Astrocyte of the cerebellum (primary cell): Measurements from ENCODE around the gene PLAAT3.

Experiments
- DNase-seq: peaks from one replicate; pipeline ENCODE4 v3.0.0-alpha.2; 2011; ENCODE audit warnings: low read depth
- H3K4me3 ChIP-seq: 2 replicates; pipeline ENCODE4 v1.5.1; 2011; ENCODE audit warnings: mild to moderate bottlenecking, low read depth, low read length, moderate library complexity
- in situ Hi-C: cut with HindIII; loops from 2 replicates; pipeline ENCODE4 v1.10.0; 2017; ENCODE audit warnings: low sequenced_read_pairs
- TF ChIP-seq, protein P1 (sequence below): IDR thresholded peaks from 2 replicates; pipeline ENCODE4 v1.5.1; 2012; ENCODE audit warnings: low read length, low read depth, moderate library complexity, mild to moderate bottlenecking; ENCODE audit errors: missing control alignments

Gene PLAAT3

DNA sequence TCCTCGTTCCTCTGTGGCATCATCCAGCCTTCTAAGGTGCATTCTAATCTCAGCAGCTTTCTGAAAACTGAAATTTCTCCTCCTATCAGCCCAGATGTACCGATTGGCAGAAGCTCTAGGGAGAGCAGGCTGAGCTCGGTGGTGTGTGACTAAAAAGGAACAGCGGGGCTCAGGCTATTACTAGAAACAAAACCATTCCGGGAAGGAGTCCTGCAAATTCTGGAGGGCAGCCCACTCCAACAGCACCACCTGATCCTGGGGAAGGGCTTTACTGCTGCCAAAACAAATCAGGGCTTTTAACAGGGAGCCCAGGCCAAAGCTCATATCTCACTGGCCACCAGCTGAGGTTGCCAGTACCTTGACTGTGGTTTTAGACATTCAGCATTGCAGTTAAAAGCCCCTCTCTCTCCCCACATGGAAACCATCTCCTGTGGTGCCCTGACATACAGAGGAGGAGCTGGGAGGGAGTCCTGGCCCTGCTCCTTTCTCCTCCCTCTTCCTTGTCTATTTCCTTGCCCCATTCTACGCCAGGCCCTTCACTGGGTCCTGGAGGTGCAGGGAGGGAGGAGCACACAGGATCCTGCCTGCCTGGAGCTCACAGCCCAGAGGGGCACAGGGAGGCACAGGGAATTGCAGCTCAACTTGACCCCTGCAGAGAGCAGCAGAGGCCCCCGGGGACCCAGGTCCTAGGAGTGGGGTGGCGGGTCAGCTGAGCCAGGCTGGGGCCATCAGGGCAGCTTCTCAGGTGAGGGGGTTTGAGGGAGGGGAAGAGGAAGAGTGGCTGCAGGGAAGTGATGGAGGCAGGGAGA, 76.7 kb downstream of the PLAAT3 start:
- DNase-seq = peak; percentile 99
- TF ChIP-seq, protein P1, sequence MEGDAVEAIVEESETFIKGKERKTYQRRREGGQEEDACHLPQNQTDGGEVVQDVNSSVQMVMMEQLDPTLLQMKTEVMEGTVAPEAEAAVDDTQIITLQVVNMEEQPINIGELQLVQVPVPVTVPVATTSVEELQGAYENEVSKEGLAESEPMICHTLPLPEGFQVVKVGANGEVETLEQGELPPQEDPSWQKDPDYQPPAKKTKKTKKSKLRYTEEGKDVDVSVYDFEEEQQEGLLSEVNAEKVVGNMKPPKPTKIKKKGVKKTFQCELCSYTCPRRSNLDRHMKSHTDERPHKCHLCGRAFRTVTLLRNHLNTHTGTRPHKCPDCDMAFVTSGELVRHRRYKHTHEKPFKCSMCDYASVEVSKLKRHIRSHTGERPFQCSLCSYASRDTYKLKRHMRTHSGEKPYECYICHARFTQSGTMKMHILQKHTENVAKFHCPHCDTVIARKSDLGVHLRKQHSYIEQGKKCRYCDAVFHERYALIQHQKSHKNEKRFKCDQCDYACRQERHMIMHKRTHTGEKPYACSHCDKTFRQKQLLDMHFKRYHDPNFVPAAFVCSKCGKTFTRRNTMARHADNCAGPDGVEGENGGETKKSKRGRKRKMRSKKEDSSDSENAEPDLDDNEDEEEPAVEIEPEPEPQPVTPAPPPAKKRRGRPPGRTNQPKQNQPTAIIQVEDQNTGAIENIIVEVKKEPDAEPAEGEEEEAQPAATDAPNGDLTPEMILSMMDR = no peak
- in situ Hi-C loops = no loop called here
- peak overlapping the region; percentile 49 for H3K4me3 ChIP-seq

DNA sequence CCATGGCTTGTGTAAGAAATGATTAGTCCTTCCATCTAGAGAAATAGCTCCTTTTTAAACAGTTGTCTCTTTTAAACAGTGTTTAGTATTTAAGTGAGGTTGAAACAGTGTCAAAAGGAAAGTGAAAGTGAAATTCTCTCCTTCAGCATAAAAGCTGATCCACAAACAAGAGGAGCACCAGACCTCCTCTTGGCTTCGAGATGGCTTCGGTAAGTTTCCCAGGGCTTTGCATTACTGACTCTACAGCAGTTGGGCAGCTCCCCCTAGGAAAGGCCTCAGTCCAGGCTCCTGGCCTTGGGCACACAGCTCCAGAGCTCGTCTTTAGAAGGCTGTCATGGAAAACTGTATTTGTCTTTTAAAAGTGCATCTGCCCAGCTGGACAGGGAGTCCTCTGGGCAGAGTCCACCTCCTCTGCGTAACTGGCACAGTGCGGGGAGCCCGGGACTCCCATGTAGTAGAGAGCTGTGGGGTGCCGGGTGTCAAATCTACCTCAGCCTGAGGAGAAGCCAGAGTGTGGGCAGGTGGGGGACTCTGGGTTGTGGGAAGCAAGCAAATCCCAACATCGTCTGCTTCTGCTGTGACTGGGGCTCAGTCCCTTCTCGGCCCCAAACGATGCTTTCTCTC, 77.5 kb downstream of the PLAAT3 start, which contains the start of gene PLAAT4:
TSS of gene PLAAT4 (plus strand) at position 140 of the 624 bp plus-strand sequence. CDS start at position 201, 61 bp downstream.
- in situ Hi-C loops = no loop called here
- H3K4me3 ChIP-seq = peak within 1 kb of the TSS; percentile 49
- TF ChIP-seq, protein P1 = peak; percentile 34
- peak; percentile 72 for DNase-seq

DNA sequence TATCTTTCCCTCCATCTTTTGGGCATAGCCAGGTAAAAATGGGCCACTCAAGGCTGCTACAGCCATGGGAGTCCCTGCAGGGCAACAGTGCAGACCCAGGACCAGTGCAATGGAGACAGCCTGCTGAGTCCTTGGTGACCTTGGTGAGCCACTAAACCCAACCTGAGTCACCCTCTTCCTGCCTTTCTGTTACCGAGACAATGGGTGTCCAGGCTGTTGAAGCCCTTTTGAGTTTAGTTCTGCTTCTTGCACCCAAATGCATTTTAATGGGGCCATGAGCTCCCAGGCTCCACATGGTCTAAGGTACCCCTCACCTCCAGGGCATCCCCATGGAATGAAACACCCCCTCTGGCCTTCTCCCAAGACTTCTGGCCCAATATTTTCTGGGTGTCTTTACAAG, 78.5 kb downstream of the PLAAT3 start:
- TF ChIP-seq, protein P1 = no peak

DNA sequence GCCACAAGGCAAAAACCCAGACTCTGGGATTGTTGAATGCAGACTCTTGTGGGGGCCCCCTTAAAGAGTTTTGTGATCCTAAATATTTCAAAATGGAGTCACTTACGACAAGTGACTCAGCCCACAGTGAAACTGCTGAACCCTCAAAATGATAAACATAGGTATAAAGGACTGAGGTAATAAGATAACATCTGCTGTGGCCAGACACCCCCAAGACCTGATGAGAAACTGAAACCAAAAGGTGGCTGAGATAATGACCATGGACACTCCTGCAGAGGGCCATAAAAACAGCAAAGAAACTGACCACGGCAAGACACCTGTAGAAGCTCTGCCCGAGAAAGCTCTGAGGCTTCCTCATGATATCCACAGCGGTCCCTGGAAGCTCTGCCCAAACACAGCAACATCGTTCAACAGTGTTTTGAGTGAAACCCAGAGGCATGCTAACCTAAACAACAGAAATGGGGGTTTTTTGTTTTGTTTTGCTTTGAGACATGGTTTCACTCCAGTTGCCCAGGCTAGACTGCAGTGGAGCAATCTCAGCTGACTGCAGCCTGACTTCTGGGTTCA, 79.3 kb downstream of the PLAAT3 start:
- TF ChIP-seq, protein P1 = no peak
- in situ Hi-C loops = no loop called here
- DNase-seq = no peak
- no peak overlapping the region for H3K4me3 ChIP-seq

More for the DNA sequence above, 78.5 kb downstream of the PLAAT3 start:
- in situ Hi-C loops = no loop called here
- no peak for DNase-seq
- H3K4me3 ChIP-seq = no peak overlapping the region

DNA sequence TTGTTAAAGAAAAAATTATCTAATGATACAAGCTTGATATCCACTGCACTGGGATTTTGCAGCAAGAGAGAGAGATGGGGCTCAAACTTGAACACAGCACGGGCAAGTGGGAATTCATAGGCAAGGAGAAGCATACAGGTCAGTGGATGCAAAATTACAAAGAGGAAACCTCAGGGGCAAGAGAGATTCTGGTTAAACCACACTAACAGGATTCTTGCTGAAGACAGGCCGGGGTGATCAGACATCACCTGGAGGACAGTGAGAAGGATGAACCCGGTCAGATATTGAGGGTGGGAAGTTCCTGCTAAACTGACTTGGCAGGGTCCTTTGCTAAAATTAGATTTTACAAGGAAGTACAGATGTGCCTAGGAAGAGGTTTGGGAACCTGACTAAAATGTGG, 80.2 kb downstream of the PLAAT3 start:
- in situ Hi-C loops = no loop called here
- H3K4me3 ChIP-seq = no peak overlapping the region
- no peak for DNase-seq
- TF ChIP-seq, protein P1 = no peak

DNA sequence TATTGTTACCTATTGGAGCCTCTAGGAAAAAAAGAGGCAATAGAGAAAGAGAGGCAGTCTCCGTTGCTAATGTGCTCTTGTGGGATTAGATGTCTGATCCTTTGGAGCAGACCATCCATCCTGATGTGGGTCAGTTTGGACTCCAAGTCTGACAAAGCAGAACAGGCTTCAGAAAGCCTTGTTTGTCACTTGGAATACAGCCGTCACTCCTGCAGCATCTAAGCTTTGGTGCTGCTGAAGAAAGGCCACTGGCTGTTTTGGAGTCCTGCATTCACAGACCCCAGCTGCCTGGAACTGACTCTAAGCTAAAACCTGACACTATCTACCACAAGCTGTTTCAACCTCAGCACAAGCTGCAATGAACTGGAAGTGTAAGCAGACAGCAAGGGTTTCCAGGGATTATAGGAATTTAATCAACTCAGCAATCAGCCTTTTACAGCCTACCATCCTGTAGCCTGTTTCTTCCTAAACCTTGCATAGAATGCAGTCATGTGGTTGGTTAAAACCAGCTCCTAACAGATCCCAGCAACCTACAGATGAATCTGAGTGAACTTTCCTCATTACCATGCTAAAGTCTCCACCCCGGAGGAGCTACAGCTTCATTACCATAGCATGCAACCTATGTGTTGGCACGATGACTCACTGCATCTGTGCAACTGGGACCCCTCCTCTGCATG, 81.3 kb downstream of the PLAAT3 start:
- TF ChIP-seq, protein P1 = no peak
- in situ Hi-C loops = no loop called here
- H3K4me3 ChIP-seq = no peak overlapping the region
- no peak for DNase-seq
